GM12878 (cell line): Measurements from ENCODE around the gene OMG. TPM values are rescaled to one million over a fixed set of nuclear protein-coding genes. Genes with fewer than 3 reads are reported as not detected.

Source experiments
- ATAC-seq: fragments of 200-7000 bp; cut with Tn5 transposase; 3 replicates; pipeline ENCODE4 v1.9.1; 2020; ENCODE audit warnings: mild to moderate bottlenecking, moderate library complexity
- BruUV-seq: library from RNA; stranded (reverse); fragments of 400-500 nt; replicated peaks from 2 replicates; lab custom pipeline; 2021; lab: Mats Ljungman, UMichigan
- CTCF ChIA-PET: fragments of 300-600 bp; sonication (Branson Sonifier 250); formaldehyde crosslinking; extraction: SDS; loops from one replicate; lab custom pipeline; 2021; ENCODE audit warnings: inconsistent platforms; lab: Yijun Ruan, JAX
- POLR2A ChIA-PET: fragments of 350-600 bp; formaldehyde crosslinking; extraction: SDS; loops from one replicate; lab custom pipeline; 2021; ENCODE audit warnings: inconsistent platforms; lab: Charles Lee
- RAD21 ChIA-PET: fragments of 300-600 bp; sonication (Branson Sonifier 250); formaldehyde crosslinking; loops from one replicate; lab custom pipeline; 2023; ENCODE audit warnings: antibody characterized with exemption; ENCODE audit not compliant: unreplicated experiment; lab: Charles Lee
- SMC1A ChIA-PET: fragments of 300-600 bp; sonication (Branson Sonifier 250); formaldehyde crosslinking; loops from one replicate; lab custom pipeline; 2023; ENCODE audit not compliant: unreplicated experiment, uncharacterized antibody; lab: Charles Lee
- DNase-seq: peaks from one replicate; pipeline ENCODE4 v3.0.0-alpha.2; 2011; ENCODE audit warnings: low read depth, low spot score
- FAIRE-seq: peaks from 3 replicates; lab custom pipeline; 2011; peaks lifted over from hg19 to GRCh38; lab: Jason Lieb, UNC
- H2AFZ ChIP-seq: 2 replicates; pipeline ENCODE4 v1.6.0; 2011; ENCODE audit warnings: low read depth, low read length, control low read depth; ENCODE audit not compliant: control insufficient read depth
- H3K27ac ChIP-seq: 2 replicates; pipeline ENCODE4 v1.5.1; 2011; ENCODE audit warnings: control low read depth; ENCODE audit not compliant: control insufficient read depth, insufficient read depth
- H3K27me3 ChIP-seq, 2 experiments: replicated peaks in 1 of 2; 2 replicates each; pipeline versions ENCODE4 v1.6.0 to v1.6.1; 2011; ENCODE audit warnings: low read length in 1 of 2; ENCODE audit not compliant: control insufficient read depth in 2 of 2, insufficient read depth in 2 of 2
- H3K36me3 ChIP-seq, 2 experiments: 2 replicates each; pipeline ENCODE4 v1.5.1; 2011; ENCODE audit warnings: low read length in 1 of 2; ENCODE audit not compliant: control insufficient read depth in 2 of 2, insufficient read depth in 2 of 2
- H3K4me1 ChIP-seq: 2 replicates; pipeline ENCODE4 v1.6.1; 2011; ENCODE audit warnings: mild to moderate bottlenecking, low read length, moderate library complexity, mixed read lengths; ENCODE audit not compliant: control insufficient read depth, insufficient read depth
- H3K4me2 ChIP-seq: 2 replicates; pipeline ENCODE4 v1.6.0; 2011; ENCODE audit warnings: control low read depth; ENCODE audit not compliant: control insufficient read depth, insufficient read depth
- H3K4me3 ChIP-seq: fragments of 200-600 bp; sonication (generic); 2 replicates; pipeline ENCODE4 v1.5.1; 2016
- H3K79me2 ChIP-seq: 2 replicates; pipeline ENCODE4 v1.6.0; 2011; ENCODE audit warnings: low read length; ENCODE audit not compliant: control insufficient read depth, insufficient read depth
- H3K9ac ChIP-seq: 2 replicates; pipeline ENCODE4 v1.8.0; 2011; ENCODE audit warnings: low read length, control low read depth, mixed read lengths; ENCODE audit not compliant: control insufficient read depth, insufficient read depth
- H3K9me3 ChIP-seq: replicated peaks from 3 replicates; pipeline ENCODE4 v1.5.1; 2011; ENCODE audit warnings: mild to moderate bottlenecking, low read length; ENCODE audit not compliant: control insufficient read depth, insufficient read depth
- H4K20me1 ChIP-seq: 2 replicates; pipeline ENCODE4 v1.6.0; 2011; ENCODE audit not compliant: control insufficient read depth, insufficient read depth
- BHLHE40 ChIP-seq, 2 experiments: fragments of 450-650 bp in 1 of 2; IDR thresholded peaks; 2 replicates each; pipeline ENCODE4 v1.6.1; 2011 to 2017; ENCODE audit warnings: low read depth in 2 of 2, borderline replicate concordance in 1 of 2, improper control_type of control experiment in 1 of 2, low read length in 1 of 2, mild to moderate bottlenecking in 1 of 2
- CBFB ChIP-seq: IDR thresholded peaks from 2 replicates; pipeline ENCODE4 v1.6.1; 2016; ENCODE audit warnings: antibody characterized with exemption, low read depth
- POLR2AphosphoS2 ChIP-seq: IDR thresholded peaks from 2 replicates; pipeline ENCODE4 v1.6.1; 2011; ENCODE audit warnings: low read depth, mild to moderate bottlenecking, low read length, improper control_type of control experiment, moderate library complexity
- YBX1 ChIP-seq: fragments of 450-650 bp; IDR thresholded peaks from 2 replicates; pipeline ENCODE4 v1.6.1; 2016; ENCODE audit warnings: antibody characterized with exemption
- ZNF24 ChIP-seq: fragments of 450-650 bp; IDR thresholded peaks from 2 replicates; pipeline ENCODE4 v1.6.1; 2017; ENCODE audit warnings: antibody characterized with exemption, mild to moderate bottlenecking
- WGBS: methylation state at CpG from one replicate; pipeline ENCODE4 v1.1.6; 2016; ENCODE audit warnings: low lambda C conversion rate; ENCODE audit not compliant: insufficient replicate concordance, insufficient coverage; ENCODE audit errors: missing lambda C conversion rate; 5-methylcytosine and 5-hydroxymethylcytosine counted together
- in situ Hi-C: fragments of 300-500 bp; cut with MboI; formaldehyde crosslinking; loops from 9 replicates; pipeline ENCODE4 v1.14.3; 2018; ENCODE audit warnings: mixed read lengths
- intact Hi-C: fragments of 100-400 bp; cut with micrococcal nuclease; formaldehyde crosslinking; loops from one replicate; pipeline ENCODE4 v1.14.2; 2022; ENCODE audit not compliant: unreplicated experiment
- polyA plus RNA-seq, 11 experiments: library from polyadenylated mRNA; depleted of rRNA in 4 of 11; unstranded in 6 of 11; stranded (reverse) in 5 of 11; fragments of >200 nt; fragmentation: Nextera tagmentation in 4 of 11; fragmentation: Illumina TruSeq in 1 of 11; extraction: Ambion mirVana in 4 of 11; extraction: Trizol in 1 of 11; gene quantifications; 1 replicate in 1 of 11; 2 replicates in 10 of 11; pipeline versions ENCODE4 v1.2.1 to v1.2.3, GENCODE V29; 2011 to 2016; ENCODE audit warnings: inconsistent platforms in 2 of 11, missing spikeins in 2 of 11, low read depth in 1 of 11
- total RNA-seq, 4 experiments: library from RNA; depleted of rRNA in 3 of 4; stranded (reverse); fragments of >200 nt in 3 of 4; fragmentation: Illumina TruSeq in 1 of 4; extraction: Trizol in 1 of 4; gene quantifications; 2 replicates each; pipeline versions ENCODE4 v1.2.1 to v1.2.3, GENCODE V29; 2013 to 2021
- TF ChIP-seq, protein P1 (sequence below): fragments of 450-650 bp; IDR thresholded peaks from 2 replicates; pipeline ENCODE4 v1.6.1; 2016; ENCODE audit warnings: mild to moderate bottlenecking
- TF ChIP-seq, protein P2 (sequence below): fragments of 450-650 bp; IDR thresholded peaks from 2 replicates; pipeline ENCODE4 v1.6.1; 2017; ENCODE audit warnings: mild to moderate bottlenecking
- TF ChIP-seq, protein P3 (sequence below): fragments of 450-650 bp; IDR thresholded peaks from 2 replicates; pipeline ENCODE4 v1.6.1; 2014; ENCODE audit warnings: mild to moderate bottlenecking
- TF ChIP-seq, protein P4 (sequence below): IDR thresholded peaks from 2 replicates; pipeline ENCODE4 v1.6.1; 2012; ENCODE audit warnings: low read length, inconsistent platforms
- TF ChIP-seq, protein P5 (sequence below): fragments of 450-650 bp; formaldehyde crosslinking; IDR thresholded peaks from 2 replicates; pipeline ENCODE4 v1.4.0; 2022; ENCODE audit warnings: mild to moderate bottlenecking, moderate library complexity

The OMG gene
- total and polyA plus RNA-seq, 10 of the 15 experiments (the other 5 are each of a cell fraction or from before 2014, with no cell fraction given): 0.09 to 0.96 (median 0.26) TPM

DNA sequence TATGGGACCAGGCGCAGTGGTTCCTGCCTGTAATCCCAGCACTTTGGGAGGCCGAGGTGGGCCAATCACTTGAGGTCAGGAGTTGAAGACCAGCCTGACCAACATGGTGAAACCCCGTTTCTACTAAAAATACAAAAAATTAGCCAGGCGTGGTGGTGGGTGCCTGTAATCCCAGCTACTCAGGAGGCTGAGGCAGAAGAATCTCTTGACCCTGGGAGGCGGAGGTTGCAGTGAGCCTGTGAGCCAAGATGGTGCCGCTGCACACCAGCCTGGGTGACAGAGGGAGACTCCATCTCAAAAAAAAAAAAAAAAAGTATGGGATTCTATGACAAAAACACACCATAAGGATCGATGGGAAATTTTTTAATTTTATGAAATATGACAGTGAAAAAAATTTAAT is 15.2 kb upstream of the OMG start (continued):
- TF ChIP-seq, protein P1, sequence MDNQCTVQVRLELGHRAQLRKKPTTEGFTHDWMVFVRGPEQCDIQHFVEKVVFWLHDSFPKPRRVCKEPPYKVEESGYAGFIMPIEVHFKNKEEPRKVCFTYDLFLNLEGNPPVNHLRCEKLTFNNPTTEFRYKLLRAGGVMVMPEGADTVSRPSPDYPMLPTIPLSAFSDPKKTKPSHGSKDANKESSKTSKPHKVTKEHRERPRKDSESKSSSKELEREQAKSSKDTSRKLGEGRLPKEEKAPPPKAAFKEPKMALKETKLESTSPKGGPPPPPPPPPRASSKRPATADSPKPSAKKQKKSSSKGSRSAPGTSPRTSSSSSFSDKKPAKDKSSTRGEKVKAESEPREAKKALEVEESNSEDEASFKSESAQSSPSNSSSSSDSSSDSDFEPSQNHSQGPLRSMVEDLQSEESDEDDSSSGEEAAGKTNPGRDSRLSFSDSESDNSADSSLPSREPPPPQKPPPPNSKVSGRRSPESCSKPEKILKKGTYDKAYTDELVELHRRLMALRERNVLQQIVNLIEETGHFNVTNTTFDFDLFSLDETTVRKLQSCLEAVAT: peak; percentile 86

DNA sequence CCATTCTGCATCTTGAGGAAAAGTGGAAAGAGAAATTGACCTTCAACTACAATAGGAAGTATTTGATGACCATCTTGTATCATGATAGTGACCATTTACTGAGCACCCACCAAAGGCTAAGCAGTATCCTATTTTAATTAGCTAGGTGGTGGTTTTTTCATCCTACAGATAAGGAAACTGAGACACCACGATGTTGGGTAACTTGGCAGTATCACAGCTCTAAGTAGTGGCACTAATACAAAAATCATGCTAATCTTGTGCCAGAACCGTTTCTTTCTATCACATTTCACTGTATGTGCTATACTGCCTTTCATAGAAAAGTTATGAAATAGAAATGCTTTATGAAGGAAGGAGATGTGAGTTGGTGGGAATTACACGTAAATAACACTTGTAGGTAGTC is 14.5 kb upstream of the OMG start:
- no peak for FAIRE-seq
- SMC1A ChIA-PET: interaction anchor here (0.7 to 8.0 kb wide), 7 partner anchors 9 to 591 kb away, joined by 3 to 101 read pairs (median 4); partner anchors contain the start of gene EVI2A
- peaks cover 0 to 11% of the 10 kb centered on the region in 2 experiments; a peak in 1 of 4 replicates for H3K36me3 ChIP-seq

More for the DNA sequence above, 14.5 kb upstream of the OMG start:
- BruUV-seq: no TSS peak
- Histone ChIP-seq H3K27ac (peak overlapping the region; percentile 95), H4K20me1 (no peaks in the 10 kb centered on the region), H3K4me3 (peak overlapping the region; percentile 69), H3K9ac (peak overlapping the region; percentile 93), H3K79me2 (peaks cover 90% of the 10 kb centered on the region), H3K4me2 (peak overlapping the region; percentile 97), H2AFZ (no peak overlapping the region), H3K9me3 (no peaks in the 10 kb centered on the region; the same call in 2 of the 3 replicates), H3K27me3 (no peaks in the 10 kb centered on the region), H3K4me1 (peaks cover 29% of the 10 kb centered on the region)
- TF ChIP-seq POLR2AphosphoS2 (no peak), ZNF24 (no peak), CBFB (no peak), BHLHE40 (IDR thresholded peaks at IDR 0.05; ENCODE audit: borderline replicate concordance in 1 of 2, low read depth in 2 of 2, low read length in 1 of 2) (no peak), YBX1 (no peak)
- TF ChIP-seq, protein P2, sequence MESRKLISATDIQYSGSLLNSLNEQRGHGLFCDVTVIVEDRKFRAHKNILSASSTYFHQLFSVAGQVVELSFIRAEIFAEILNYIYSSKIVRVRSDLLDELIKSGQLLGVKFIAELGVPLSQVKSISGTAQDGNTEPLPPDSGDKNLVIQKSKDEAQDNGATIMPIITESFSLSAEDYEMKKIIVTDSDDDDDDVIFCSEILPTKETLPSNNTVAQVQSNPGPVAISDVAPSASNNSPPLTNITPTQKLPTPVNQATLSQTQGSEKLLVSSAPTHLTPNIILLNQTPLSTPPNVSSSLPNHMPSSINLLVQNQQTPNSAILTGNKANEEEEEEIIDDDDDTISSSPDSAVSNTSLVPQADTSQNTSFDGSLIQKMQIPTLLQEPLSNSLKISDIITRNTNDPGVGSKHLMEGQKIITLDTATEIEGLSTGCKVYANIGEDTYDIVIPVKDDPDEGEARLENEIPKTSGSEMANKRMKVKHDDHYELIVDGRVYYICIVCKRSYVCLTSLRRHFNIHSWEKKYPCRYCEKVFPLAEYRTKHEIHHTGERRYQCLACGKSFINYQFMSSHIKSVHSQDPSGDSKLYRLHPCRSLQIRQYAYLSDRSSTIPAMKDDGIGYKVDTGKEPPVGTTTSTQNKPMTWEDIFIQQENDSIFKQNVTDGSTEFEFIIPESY: no peak
- TF ChIP-seq, protein P3, sequence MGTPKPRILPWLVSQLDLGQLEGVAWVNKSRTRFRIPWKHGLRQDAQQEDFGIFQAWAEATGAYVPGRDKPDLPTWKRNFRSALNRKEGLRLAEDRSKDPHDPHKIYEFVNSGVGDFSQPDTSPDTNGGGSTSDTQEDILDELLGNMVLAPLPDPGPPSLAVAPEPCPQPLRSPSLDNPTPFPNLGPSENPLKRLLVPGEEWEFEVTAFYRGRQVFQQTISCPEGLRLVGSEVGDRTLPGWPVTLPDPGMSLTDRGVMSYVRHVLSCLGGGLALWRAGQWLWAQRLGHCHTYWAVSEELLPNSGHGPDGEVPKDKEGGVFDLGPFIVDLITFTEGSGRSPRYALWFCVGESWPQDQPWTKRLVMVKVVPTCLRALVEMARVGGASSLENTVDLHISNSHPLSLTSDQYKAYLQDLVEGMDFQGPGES: no peak
- TF ChIP-seq, protein P4, sequence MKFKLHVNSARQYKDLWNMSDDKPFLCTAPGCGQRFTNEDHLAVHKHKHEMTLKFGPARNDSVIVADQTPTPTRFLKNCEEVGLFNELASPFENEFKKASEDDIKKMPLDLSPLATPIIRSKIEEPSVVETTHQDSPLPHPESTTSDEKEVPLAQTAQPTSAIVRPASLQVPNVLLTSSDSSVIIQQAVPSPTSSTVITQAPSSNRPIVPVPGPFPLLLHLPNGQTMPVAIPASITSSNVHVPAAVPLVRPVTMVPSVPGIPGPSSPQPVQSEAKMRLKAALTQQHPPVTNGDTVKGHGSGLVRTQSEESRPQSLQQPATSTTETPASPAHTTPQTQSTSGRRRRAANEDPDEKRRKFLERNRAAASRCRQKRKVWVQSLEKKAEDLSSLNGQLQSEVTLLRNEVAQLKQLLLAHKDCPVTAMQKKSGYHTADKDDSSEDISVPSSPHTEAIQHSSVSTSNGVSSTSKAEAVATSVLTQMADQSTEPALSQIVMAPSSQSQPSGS: no peak
- TF ChIP-seq, protein P5, sequence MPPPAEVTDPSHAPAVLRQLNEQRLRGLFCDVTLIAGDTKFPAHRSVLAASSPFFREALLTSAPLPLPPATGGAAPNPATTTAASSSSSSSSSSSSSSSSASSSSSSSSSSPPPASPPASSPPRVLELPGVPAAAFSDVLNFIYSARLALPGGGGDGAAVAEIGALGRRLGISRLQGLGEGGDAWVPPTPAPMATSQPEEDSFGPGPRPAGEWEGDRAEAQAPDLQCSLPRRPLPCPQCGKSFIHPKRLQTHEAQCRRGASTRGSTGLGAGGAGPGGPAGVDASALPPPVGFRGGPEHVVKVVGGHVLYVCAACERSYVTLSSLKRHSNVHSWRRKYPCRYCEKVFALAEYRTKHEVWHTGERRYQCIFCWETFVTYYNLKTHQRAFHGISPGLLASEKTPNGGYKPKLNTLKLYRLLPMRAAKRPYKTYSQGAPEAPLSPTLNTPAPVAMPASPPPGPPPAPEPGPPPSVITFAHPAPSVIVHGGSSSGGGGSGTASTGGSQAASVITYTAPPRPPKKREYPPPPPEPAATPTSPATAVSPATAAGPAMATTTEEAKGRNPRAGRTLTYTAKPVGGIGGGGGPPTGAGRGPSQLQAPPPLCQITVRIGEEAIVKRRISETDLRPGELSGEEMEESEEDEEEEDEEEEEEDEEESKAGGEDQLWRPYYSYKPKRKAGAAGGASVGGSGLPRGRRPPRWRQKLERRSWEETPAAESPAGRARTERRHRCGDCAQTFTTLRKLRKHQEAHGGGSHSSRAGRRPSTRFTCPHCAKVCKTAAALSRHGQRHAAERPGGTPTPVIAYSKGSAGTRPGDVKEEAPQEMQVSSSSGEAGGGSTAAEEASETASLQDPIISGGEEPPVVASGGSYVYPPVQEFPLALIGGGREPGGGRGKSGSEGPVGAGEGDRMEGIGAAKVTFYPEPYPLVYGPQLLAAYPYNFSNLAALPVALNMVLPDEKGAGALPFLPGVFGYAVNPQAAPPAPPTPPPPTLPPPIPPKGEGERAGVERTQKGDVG: no peak
- DNase-seq: no peak
- peak; percentile 5 for ATAC-seq
- intact Hi-C loops: loop anchor here (10.0 kb wide), 1 partner anchor 593 kb away; the partner anchor contains the start of gene UTP6
- in situ Hi-C loops: no loop called here
- POLR2A ChIA-PET: interaction anchor here (0.7 to 2.8 kb wide), 7 partner anchors 8 to 1755 kb away, joined by 3 to 30 read pairs (median 3); partner anchors contain the start of gene EVI2A
- CTCF ChIA-PET: interaction anchor here (0.9 to 10.7 kb wide), 4 partner anchors 57 to 102 kb away, joined by 3 to 80 read pairs (median 4); no protein-coding TSS in a partner anchor
- RAD21 ChIA-PET: interaction anchor here (0.6 to 3.9 kb wide), 11 partner anchors 8 to 397 kb away, joined by 3 to 39 read pairs (median 4); no protein-coding TSS in a partner anchor
- 5% methylated on average over 3 of the region's 3 CpGs for WGBS
